Stimulated activated CD4-positive, alpha-beta T cell treated with anti-CD3 and anti-CD28 coated beads, Interleukin-1b, Interleukin-23, amount 100 ng/mL, for 4 hours (primary cell): ENCODE measurements around the gene KRTAP10-12.
"Not testable (repeated sequence)": the region's sequence is repeated elsewhere in the genome, so short reads cannot be mapped to it uniquely, and the experiment has no call there.

Source experiments
- DNase-seq, 2 donors: peaks; one replicate each; pipeline ENCODE4 v3.0.0-alpha.2; 2020; ENCODE audit warnings: low read depth in 2 of 2

KRTAP10-12 gene

GRCh38 chr21:44670642-44671432 is 26.1 kb upstream of the KRTAP10-12 start:
- no peak for DNase-seq

DNA sequence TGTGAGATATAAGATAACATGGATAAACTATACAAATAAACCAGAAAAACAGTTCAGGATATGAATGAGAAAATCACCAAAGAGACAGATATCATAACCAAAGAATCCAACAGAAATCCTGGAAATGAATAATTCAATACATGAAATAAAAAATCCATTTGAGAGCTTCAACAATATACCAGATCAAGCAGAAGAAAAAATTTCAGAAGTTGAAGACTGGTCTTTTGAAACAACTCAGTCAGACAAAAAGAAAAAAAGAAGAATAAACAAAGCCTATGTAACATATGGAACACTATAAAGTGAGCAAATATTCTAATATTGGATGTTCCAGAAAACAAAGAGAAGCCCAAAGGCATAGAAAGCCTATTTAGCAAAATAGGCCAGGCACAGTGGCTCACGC is 25.1 kb upstream of the KRTAP10-12 start:
- no peak for DNase-seq

DNA sequence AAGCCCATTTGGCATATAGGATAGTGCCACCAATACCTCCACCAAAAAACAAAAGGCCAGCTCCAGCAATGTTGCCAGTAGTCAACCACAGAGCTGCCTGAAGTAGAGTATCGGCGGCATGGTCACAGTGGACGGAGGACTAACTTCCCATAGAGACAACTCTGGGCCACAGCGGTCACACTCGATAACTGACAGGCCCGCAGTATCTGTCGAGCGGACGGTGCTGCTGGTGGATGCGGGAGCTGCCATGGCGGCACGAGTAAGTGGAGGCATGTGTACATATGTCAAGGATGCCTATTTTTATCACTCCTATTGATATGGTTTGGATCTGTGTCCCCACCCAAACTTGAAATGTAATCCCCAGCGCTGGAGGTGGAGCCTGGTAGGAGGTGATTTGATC is 19.1 kb upstream of the KRTAP10-12 start:
- DNase-seq: no peak

GRCh38 chr21:44681152-44681551 is 15.8 kb upstream of the KRTAP10-12 start:
- DNase-seq: no peak

GRCh38 chr21:44681861-44682579 is 15.0 kb upstream of the KRTAP10-12 start, which contains the start of gene KRTAP12-1:
TSS of gene KRTAP12-1 (minus strand) at chr21:44682163. CDS start at chr21:44682123, 40 bp downstream.
- DNase-seq: no peak

DNA sequence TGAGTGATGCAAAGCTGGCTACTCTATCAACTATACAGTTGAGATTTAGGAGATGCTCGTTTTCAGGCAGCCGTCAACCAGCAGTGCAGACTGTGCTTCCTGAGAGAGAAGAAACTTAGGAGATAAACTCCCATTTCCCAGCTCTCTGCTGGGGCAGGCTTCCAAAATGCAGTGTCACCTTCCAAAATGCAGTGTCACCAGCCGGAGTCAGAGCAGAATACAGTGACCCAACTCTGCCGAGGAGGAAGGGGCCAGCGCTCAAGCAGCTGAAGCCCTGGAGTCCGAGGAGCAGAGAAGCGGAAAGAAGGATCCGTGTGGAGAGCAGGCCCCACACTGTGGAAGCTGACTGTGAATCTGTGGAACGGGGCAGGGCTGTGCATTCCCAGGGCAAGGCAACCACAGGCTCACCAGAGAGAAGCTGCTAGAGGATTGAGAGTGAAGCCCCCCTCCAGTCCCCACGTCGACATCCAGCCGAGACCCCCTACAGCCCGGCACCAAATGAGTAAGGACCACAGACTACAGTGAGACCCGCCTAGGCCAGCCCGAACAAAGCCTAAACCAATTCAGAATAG is 14.3 kb upstream of the KRTAP10-12 start:
- no peak for DNase-seq

DNA sequence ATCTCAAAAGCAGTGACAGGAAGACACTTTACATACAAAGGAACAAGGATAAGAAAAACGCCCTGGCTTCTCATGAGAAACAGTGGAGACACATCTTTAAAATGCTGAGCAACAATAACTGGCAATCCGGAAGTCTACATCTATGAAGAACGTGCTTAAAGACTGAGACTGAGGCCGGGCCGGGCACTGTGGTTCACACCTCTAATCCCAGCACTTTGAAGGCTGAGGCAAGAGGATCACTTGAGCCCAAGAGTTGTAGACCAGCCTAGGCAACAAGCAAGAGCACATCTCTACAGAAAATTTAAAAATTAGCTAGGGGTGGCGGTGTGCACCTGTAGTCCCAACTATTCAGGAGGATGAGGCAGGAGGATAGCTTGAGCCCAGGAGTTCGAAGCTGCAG is 12.9 kb upstream of the KRTAP10-12 start:
- DNase-seq: no peak

- no peak for DNase-seq
These were observed 12.5 kb upstream of the KRTAP10-12 start for GRCh38 chr21:44684483-44684882.

DNA sequence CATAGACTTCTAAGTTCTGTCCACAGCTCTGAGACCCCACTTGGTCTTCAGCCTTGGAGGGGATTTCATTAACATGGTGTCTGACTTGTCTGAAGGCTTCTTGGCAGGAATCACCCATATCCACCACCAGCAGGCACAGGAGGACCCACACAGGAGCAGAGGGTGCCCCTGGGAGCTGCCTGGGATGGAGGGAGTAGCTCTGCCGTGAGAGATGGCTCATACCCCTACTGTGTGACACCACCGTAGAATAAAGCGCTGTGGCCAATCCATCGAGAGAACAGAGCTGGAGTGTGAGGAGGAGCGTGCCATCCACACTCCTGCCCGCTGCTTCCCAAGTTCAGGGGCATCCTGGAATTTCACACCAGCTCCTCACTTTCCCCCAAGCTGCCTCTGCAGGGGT is 11.9 kb upstream of the KRTAP10-12 start:
- DNase-seq: not testable (repeated sequence)

DNA sequence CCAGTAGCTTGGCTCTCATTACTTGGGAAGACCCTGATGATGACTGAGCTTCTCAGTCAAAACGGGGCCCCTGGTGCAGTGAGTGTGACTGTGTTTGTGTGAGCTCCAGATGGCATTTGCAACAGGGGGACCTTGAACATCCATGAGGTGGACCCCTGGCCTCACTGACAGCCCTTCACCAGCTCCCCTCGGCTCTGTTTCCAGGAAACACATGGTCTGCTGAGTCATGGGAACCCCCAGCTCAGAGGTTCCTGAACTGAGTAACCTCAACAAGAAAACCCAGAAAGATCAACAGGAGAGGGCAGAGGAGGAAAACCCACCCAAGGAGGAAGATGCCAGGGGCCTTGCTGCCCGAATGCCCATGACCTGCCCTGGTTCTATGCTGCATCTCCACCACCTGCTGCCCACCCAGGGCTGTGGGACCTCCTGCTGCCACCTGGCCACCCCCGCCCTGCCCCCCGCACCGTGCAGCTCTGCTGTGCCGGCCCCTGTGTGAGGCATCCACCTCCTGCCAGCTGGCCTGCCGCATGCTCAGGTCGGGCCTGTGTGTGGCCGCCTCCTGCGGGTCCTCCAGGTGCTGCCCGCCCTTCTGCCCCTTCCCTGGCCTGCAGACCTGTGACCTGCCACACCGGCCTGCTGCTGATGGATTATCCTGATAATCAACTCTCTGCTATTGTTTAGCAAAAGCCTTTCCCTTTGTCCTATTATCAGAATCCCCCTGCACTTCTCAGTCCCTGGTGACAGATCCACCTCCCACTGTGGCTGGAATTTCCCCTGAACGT is 10.8 kb upstream of the KRTAP10-12 start:
- DNase-seq: no peak

DNA sequence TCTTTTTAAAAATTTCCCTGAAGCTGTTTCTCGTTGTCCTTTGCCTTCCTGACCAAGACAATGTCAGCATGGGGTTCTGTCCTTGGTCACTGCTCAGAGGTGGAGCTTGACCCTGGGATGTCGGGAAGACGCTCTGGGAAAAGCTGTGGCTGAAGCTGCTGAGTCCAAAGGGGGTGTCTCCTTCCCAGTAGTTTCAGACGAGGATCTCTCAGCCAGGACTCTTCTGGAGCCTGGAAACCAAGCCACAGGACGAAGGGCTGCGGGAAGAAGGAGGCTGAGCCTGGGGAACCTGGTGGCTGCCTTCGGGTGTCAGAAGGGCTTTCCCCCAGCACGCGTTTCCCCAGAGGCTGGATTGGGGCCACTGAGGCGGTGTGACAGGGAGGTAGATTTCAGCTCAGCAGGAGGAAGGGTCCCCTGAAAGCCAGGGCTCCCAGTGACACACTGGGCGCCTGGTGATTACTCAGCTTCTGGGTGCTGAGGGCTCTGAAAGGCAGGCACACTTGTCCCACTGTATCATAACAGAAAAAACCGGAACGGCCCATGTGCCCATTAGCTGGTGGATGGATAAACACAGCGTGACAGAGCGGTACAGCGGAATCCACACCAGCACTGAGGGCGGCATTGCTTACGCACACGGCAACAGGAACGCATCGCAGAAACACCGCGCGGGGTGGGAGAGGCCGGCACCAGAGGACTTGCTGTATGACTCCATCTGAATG is 10.0 kb upstream of the KRTAP10-12 start:
- DNase-seq: no peak

DNA sequence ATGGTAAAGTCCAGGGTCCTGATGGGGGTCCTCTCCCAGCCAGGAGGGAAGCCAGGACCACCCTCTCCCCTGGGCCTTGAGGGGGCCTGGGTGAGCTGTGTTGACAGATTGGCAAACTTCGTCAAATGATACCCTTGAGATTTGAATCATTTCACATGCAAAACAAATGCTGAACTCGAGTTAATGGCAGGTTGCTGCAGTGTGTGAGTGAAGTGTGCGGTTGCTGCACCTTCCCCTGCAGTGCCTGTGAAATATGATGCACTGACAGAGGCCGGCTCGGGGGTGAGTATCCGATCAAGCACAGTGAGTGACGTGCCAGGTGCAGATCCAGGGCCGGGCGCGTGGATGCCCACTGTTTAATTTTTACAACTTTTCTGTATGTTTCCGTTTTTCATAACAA is 9.3 kb upstream of the KRTAP10-12 start:
- DNase-seq: no peak

DNA sequence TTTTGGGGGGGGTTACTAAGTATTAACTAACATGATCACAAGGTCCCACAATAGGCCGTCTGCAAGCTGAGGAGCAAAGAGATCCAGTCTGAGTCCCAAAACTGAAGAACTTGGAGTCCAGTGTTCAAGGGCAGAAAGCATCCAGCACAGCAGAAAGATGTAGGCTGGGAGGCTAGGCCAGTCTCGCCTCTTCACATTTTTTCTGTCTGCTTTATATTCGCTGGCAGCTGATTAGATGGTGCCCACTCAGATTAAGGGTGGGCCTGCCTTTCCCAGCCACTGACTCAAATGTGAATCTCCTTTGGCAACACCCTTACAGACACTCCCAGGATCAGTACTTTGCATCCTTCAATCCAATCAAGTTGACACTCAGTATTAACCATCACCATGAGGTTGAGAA is 7.2 kb upstream of the KRTAP10-12 start:
- DNase-seq: not testable (repeated sequence)

- DNase-seq: no peak
These were observed 5.3 kb upstream of the KRTAP10-12 start for GRCh38 chr21:44691686-44692085.

GRCh38 chr21:44692798-44693512 is 4.0 kb upstream of the KRTAP10-12 start:
- DNase-seq: no peak

- DNase-seq: no peak
These were observed 2.2 kb upstream of the KRTAP10-12 start for GRCh38 chr21:44694776-44695175.

GRCh38 chr21:44695184-44695583 is 1.8 kb upstream of the KRTAP10-12 start:
- DNase-seq: no peak

DNA sequence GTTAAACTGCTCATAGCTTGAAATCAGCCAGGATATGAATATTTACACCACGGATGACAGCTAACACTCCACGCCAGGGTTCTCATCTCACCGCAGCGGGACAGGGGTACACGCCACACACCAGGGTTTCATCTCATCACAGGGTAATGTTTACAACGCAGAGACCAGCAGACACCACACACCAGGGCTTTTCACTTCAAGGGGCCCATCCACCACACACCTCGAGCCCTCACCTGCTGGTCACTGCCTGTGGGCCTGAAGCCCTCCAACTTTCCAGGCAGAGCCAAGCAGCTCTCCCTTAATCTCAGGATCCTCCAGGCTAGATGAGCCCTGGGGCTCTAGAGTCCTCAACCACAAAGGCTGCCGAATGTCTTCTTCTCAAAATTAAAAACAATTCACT is 1.3 kb upstream of the KRTAP10-12 start:
- no peak for DNase-seq

- no peak for DNase-seq
These were observed 400 bp upstream of the KRTAP10-12 start for GRCh38 chr21:44696572-44696971.

DNA sequence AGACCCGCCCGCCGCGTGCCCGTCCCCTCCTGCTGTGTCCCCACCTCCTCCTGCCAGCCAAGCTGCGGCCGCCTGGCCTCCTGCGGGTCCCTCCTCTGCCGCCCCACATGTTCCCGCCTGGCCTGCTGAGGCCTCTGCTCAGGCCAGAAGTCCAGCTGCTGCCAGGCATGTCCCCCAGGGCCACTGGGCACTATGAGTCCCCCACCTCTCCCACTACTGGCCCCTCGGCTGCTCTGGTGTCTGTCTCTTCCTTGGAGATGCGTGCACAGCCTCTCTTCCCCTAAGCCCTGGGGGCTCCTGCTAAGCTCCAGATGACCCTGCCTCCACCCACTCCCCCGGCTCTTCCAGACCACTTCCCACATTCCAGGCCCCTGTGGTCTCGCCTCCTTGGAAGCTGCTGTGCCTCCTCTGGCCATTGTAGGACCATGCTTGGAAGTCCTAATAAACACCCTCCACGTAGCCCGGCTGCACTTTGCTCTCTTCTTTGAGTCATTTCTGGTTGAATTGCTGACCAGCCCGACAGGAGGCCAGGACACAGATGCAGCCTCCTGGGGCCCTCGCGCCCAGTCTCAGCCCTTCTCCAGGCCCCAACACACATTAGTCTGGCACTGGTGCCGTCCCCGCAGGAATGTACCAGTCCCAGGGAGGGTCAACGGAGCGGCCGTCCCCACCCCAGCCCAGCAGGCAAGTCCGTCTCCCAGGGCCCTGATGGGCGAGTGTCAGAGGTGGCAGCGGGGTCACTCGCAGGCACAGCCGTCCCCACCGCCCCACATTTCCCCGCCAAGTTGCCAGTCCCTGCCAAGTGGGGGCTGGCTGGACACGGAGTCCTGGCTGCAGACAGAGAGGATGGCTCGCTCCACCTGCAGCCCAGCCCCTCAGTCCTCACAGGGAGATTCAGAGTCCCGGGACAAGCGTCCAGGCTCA is 1.1 kb downstream of the KRTAP10-12 start:
- DNase-seq: no peak
